HepG2 (cell line): ENCODE measurements around the gene PC. TPM values are rescaled to one million over a fixed set of nuclear protein-coding genes. Genes with fewer than 3 reads are reported as not detected.

Experiments used
- CBX2 ChIP-seq, 2 experiments: fragments of 200-600 bp in 1 of 2; sonication (generic); formaldehyde crosslinking in 1 of 2; IDR thresholded peaks; 2 replicates each; pipeline versions ENCODE4 v1.7.0 to v1.8.1; 2018 to 2022; ENCODE audit warnings: low read depth in 2 of 2, low read length in 1 of 2, mild to moderate bottlenecking in 1 of 2, missing genetic modification reagents in 1 of 2
- MTA3 ChIP-seq: sonication (generic); formaldehyde crosslinking; IDR thresholded peaks from 2 replicates; pipeline ENCODE4 v1.4.0; 2020; ENCODE audit warnings: missing genetic modification reagents
- TCF7L2 ChIP-seq: IDR thresholded peaks from 2 replicates; pipeline ENCODE4 v1.6.1; 2011; ENCODE audit warnings: mild to moderate bottlenecking, low read depth, low read length, moderate library complexity
- ZNF713 ChIP-seq: sonication (generic); formaldehyde crosslinking; IDR thresholded peaks from 2 replicates; pipeline ENCODE4 v1.4.0; 2020; ENCODE audit warnings: mild to moderate bottlenecking, missing genetic modification reagents
- ZSCAN25 ChIP-seq: sonication (generic); formaldehyde crosslinking; IDR thresholded peaks from 2 replicates; pipeline ENCODE4 v1.8.0; 2022; ENCODE audit warnings: mild to moderate bottlenecking, missing genetic modification reagents
- polyA plus RNA-seq, 8 experiments: library from polyadenylated mRNA; depleted of rRNA in 3 of 8; stranded (reverse) in 7 of 8; unstranded in 1 of 8; fragments of >200 nt; fragmentation: Illumina TruSeq in 4 of 8; extraction: Trizol in 4 of 8; gene quantifications; 2 replicates each; pipeline versions ENCODE4 v1.2.1 to v1.2.3, GENCODE V29; 2011 to 2016; ENCODE audit warnings: low read depth in 4 of 8, missing spikeins in 1 of 8, mixed read lengths in 1 of 8; ENCODE audit not compliant: insufficient read depth in 1 of 8
- total RNA-seq, 5 experiments: library from RNA; depleted of rRNA; stranded (reverse); fragments of >200 nt; fragmentation: Illumina TruSeq; extraction: Trizol; gene quantifications; 2 replicates each; pipeline ENCODE4 v1.2.3, GENCODE V29; 2016; ENCODE audit warnings: low read depth in 1 of 5
- TF ChIP-seq, protein P1 (sequence below): sonication (generic); formaldehyde crosslinking; IDR thresholded peaks from 2 replicates; pipeline ENCODE4 v1.5.1; 2020; ENCODE audit warnings: missing genetic modification reagents, mild to moderate bottlenecking, borderline replicate concordance
- TF ChIP-seq, protein P2 (sequence below): sonication (generic); formaldehyde crosslinking; IDR thresholded peaks from 2 replicates; pipeline ENCODE4 v1.5.0; 2020; ENCODE audit warnings: mild to moderate bottlenecking, missing genetic modification reagents
- TF ChIP-seq, protein P3 (sequence below): IDR thresholded peaks from 2 replicates; pipeline ENCODE4 v1.6.1; 2016; ENCODE audit warnings: low read depth, missing genetic modification reagents, missing compliant biosample characterization
- TF ChIP-seq, protein P4 (sequence below): sonication (generic); formaldehyde crosslinking; IDR thresholded peaks from 2 replicates; pipeline ENCODE4 v1.5.0; 2020; ENCODE audit warnings: mild to moderate bottlenecking, missing genetic modification reagents
- TF ChIP-seq, protein P5 (sequence below): IDR thresholded peaks from 2 replicates; pipeline ENCODE4 v1.6.1; 2016

Gene PC
- total and polyA plus RNA-seq, 2 of the 13 experiments (the other 11 are each of a cell fraction or from before 2014, with no cell fraction given), result 29.0 to 39.0 TPM

DNA sequence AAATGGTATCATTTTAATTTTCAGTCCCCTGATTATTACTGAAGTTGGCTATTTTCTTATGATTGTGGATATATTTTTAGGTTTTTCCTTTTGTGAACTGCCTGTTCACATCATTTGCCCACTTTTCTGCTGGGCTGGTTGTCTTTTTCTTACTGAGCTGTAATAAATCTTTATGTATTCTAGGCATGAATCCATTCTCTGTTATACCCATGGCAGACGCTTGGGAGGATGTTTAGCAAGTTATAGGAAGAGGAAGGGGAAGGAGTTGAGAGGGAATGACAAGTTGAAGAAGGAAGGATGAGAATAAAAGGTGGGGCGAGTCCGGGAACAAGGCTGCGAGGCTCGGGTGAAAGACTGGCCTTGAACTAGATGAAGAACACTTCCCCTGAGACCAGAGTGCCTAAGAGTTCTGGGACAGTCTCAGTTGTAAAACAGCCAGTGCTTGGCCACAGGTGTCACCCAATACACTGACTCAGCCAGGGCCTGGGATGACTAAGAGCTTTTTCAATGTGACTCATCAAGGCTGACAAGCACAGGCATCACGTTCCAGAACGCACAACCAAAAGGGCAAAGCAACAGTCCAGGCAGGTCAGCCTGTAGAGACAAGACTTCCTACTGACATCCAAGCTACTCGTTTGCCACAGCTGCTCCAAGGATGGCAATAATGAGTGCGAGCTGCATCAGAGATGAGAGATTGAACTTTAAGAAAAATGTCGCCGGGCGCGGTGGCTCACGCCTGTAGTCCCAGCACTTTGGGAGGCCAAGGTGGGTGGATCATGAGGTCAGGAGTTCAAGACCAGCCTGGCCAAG lies 66.1 kb downstream of the PC start (continued):
- TF ChIP-seq MTA3, result no peak
- TF ChIP-seq, protein P1, sequence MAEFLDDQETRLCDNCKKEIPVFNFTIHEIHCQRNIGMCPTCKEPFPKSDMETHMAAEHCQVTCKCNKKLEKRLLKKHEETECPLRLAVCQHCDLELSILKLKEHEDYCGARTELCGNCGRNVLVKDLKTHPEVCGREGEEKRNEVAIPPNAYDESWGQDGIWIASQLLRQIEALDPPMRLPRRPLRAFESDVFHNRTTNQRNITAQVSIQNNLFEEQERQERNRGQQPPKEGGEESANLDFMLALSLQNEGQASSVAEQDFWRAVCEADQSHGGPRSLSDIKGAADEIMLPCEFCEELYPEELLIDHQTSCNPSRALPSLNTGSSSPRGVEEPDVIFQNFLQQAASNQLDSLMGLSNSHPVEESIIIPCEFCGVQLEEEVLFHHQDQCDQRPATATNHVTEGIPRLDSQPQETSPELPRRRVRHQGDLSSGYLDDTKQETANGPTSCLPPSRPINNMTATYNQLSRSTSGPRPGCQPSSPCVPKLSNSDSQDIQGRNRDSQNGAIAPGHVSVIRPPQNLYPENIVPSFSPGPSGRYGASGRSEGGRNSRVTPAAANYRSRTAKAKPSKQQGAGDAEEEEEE, result no peak
- TF ChIP-seq, protein P2, sequence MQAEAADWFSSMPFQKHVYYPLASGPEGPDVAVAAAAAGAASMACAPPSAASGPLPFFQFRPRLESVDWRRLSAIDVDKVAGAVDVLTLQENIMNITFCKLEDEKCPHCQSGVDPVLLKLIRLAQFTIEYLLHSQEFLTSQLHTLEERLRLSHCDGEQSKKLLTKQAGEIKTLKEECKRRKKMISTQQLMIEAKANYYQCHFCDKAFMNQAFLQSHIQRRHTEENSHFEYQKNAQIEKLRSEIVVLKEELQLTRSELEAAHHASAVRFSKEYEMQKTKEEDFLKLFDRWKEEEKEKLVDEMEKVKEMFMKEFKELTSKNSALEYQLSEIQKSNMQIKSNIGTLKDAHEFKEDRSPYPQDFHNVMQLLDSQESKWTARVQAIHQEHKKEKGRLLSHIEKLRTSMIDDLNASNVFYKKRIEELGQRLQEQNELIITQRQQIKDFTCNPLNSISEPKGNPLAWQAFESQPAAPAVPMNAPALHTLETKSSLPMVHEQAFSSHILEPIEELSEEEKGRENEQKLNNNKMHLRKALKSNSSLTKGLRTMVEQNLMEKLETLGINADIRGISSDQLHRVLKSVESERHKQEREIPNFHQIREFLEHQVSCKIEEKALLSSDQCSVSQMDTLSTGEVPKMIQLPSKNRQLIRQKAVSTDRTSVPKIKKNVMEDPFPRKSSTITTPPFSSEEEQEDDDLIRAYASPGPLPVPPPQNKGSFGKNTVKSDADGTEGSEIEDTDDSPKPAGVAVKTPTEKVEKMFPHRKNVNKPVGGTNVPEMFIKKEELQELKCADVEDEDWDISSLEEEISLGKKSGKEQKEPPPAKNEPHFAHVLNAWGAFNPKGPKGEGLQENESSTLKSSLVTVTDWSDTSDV (CRISPR knock-in tag), result no peak
- TF ChIP-seq ZSCAN25 (CRISPR knock-in tag), result no peak
- TF ChIP-seq, protein P3, sequence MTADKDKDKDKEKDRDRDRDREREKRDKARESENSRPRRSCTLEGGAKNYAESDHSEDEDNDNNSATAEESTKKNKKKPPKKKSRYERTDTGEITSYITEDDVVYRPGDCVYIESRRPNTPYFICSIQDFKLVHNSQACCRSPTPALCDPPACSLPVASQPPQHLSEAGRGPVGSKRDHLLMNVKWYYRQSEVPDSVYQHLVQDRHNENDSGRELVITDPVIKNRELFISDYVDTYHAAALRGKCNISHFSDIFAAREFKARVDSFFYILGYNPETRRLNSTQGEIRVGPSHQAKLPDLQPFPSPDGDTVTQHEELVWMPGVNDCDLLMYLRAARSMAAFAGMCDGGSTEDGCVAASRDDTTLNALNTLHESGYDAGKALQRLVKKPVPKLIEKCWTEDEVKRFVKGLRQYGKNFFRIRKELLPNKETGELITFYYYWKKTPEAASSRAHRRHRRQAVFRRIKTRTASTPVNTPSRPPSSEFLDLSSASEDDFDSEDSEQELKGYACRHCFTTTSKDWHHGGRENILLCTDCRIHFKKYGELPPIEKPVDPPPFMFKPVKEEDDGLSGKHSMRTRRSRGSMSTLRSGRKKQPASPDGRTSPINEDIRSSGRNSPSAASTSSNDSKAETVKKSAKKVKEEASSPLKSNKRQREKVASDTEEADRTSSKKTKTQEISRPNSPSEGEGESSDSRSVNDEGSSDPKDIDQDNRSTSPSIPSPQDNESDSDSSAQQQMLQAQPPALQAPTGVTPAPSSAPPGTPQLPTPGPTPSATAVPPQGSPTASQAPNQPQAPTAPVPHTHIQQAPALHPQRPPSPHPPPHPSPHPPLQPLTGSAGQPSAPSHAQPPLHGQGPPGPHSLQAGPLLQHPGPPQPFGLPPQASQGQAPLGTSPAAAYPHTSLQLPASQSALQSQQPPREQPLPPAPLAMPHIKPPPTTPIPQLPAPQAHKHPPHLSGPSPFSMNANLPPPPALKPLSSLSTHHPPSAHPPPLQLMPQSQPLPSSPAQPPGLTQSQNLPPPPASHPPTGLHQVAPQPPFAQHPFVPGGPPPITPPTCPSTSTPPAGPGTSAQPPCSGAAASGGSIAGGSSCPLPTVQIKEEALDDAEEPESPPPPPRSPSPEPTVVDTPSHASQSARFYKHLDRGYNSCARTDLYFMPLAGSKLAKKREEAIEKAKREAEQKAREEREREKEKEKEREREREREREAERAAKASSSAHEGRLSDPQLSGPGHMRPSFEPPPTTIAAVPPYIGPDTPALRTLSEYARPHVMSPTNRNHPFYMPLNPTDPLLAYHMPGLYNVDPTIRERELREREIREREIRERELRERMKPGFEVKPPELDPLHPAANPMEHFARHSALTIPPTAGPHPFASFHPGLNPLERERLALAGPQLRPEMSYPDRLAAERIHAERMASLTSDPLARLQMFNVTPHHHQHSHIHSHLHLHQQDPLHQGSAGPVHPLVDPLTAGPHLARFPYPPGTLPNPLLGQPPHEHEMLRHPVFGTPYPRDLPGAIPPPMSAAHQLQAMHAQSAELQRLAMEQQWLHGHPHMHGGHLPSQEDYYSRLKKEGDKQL, result no peak
- TF ChIP-seq, protein P4, sequence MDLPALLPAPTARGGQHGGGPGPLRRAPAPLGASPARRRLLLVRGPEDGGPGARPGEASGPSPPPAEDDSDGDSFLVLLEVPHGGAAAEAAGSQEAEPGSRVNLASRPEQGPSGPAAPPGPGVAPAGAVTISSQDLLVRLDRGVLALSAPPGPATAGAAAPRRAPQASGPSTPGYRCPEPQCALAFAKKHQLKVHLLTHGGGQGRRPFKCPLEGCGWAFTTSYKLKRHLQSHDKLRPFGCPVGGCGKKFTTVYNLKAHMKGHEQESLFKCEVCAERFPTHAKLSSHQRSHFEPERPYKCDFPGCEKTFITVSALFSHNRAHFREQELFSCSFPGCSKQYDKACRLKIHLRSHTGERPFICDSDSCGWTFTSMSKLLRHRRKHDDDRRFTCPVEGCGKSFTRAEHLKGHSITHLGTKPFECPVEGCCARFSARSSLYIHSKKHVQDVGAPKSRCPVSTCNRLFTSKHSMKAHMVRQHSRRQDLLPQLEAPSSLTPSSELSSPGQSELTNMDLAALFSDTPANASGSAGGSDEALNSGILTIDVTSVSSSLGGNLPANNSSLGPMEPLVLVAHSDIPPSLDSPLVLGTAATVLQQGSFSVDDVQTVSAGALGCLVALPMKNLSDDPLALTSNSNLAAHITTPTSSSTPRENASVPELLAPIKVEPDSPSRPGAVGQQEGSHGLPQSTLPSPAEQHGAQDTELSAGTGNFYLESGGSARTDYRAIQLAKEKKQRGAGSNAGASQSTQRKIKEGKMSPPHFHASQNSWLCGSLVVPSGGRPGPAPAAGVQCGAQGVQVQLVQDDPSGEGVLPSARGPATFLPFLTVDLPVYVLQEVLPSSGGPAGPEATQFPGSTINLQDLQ (CRISPR knock-in tag), result no peak
- no peak for TF ChIP-seq ZNF713 (CRISPR knock-in tag)
- TF ChIP-seq TCF7L2, result no peak
- TF ChIP-seq, protein P5, sequence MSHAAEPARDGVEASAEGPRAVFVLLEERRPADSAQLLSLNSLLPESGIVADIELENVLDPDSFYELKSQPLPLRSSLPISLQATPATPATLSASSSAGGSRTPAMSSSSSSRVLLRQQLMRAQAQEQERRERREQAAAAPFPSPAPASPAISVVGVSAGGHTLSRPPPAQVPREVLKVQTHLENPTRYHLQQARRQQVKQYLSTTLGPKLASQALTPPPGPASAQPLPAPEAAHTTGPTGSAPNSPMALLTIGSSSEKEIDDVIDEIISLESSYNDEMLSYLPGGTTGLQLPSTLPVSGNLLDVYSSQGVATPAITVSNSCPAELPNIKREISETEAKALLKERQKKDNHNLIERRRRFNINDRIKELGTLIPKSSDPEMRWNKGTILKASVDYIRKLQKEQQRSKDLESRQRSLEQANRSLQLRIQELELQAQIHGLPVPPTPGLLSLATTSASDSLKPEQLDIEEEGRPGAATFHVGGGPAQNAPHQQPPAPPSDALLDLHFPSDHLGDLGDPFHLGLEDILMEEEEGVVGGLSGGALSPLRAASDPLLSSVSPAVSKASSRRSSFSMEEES (CRISPR knock-in tag), result 0 out of 2 replicates have a peak, but pooled peaks have one; percentile 35
- no peak for TF ChIP-seq CBX2 (IDR thresholded peaks at IDR 0.05; ENCODE audit: low read depth, low read length)
- no peak for TF ChIP-seq CBX2 (CRISPR knock-in tag; IDR thresholded peaks at IDR 0.05; ENCODE audit: low read depth)
